Smooth muscle cell (in vitro differentiated cells): ENCODE data around the gene SLC38A5. TPM values are rescaled to one million over a fixed set of nuclear protein-coding genes. Genes with fewer than 3 reads are reported as not detected.

ENCODE experiments used
- DNase-seq: peaks from one replicate; lab custom pipeline; 2025; ENCODE audit not compliant: unreplicated experiment; lab: John Stamatoyannopoulos, UW
- H2AFZ ChIP-seq: fragments of 200-600 bp; sonication (generic); 2 replicates; pipeline ENCODE4 v1.6.0; 2016; ENCODE audit warnings: antibody characterized with exemption, low read depth, mild to moderate bottlenecking
- H3F3A ChIP-seq: fragments of 200-600 bp; sonication (generic); 2 replicates; pipeline ENCODE4 v1.6.0; 2017; ENCODE audit warnings: antibody characterized with exemption, low read depth
- H3K27ac ChIP-seq: fragments of 200-600 bp; sonication (generic); 2 replicates; pipeline ENCODE4 v1.5.1; 2016; ENCODE audit warnings: low read depth, mild to moderate bottlenecking
- H3K27me3 ChIP-seq: fragments of 200-600 bp; sonication (generic); 2 replicates; pipeline ENCODE4 v1.6.1; 2016; ENCODE audit warnings: low read depth, mild to moderate bottlenecking
- H3K36me3 ChIP-seq: fragments of 200-600 bp; sonication (generic); 2 replicates; pipeline ENCODE4 v1.5.1; 2016; ENCODE audit warnings: low read depth
- H3K4me1 ChIP-seq: fragments of 200-600 bp; sonication (generic); 2 replicates; pipeline ENCODE4 v1.5.1; 2016; ENCODE audit warnings: low read depth
- H3K4me2 ChIP-seq: fragments of 200-600 bp; sonication (generic); 2 replicates; pipeline ENCODE4 v1.6.0; 2016; ENCODE audit warnings: mild to moderate bottlenecking
- H3K4me3 ChIP-seq: fragments of 200-600 bp; sonication (generic); 2 replicates; pipeline ENCODE4 v1.5.1; 2016; ENCODE audit warnings: mild to moderate bottlenecking
- H3K79me2 ChIP-seq: fragments of 200-600 bp; sonication (generic); 2 replicates; pipeline ENCODE4 v1.6.0; 2016; ENCODE audit warnings: low read depth, mild to moderate bottlenecking
- H3K9ac ChIP-seq: fragments of 200-600 bp; sonication (generic); 2 replicates; pipeline ENCODE4 v1.6.0; 2016; ENCODE audit warnings: low read depth
- H3K9me3 ChIP-seq: fragments of 200-600 bp; sonication (generic); replicated peaks from 2 replicates; pipeline ENCODE4 v1.5.1; 2016; ENCODE audit warnings: low read depth
- H4K20me1 ChIP-seq: fragments of 200-600 bp; sonication (generic); 2 replicates; pipeline ENCODE4 v1.6.0; 2016; ENCODE audit warnings: low read depth
- CTCF ChIP-seq: fragments of 200-600 bp; sonication (generic); IDR thresholded peaks from 2 replicates; pipeline ENCODE4 v1.5.1; 2017; ENCODE audit warnings: borderline replicate concordance, mild to moderate bottlenecking, antibody characterized with exemption; ENCODE audit not compliant: insufficient read depth, poor library complexity, severe bottlenecking
- WGBS: methylation state at CpG from one replicate; pipeline ENCODE4 v1.1.7; 2016; ENCODE audit warnings: low lambda C conversion rate; 5-methylcytosine and 5-hydroxymethylcytosine counted together
- polyA plus RNA-seq: library from polyadenylated mRNA; unstranded; fragments of >200 nt; fragmentation: Nextera tagmentation; extraction: Ambion mirVana; gene quantifications from 2 replicates; pipeline ENCODE4 v1.2.1, GENCODE V29; 2016
- total RNA-seq: library from RNA; depleted of rRNA; stranded (reverse); fragments of >200 nt; gene quantifications from 2 replicates; pipeline ENCODE4 v1.2.3, GENCODE V29; 2014

The SLC38A5 gene
- total and polyA plus RNA-seq, 2 experiments from 2014 or later, result 68.7 to 69.4 TPM

GRCh38 chrX:48476919-48477318, 6.9 kb upstream of the SLC38A5 start:
- peaks cover 23% of the 10 kb centered on the region for H3K79me2 ChIP-seq
- H3K9ac ChIP-seq, result peak overlapping the region; percentile 79
- 75% methylated on average over 4 of the region's 4 CpGs for WGBS
- H3K36me3 ChIP-seq, result no peaks in the 10 kb centered on the region
- no peaks in the 10 kb centered on the region for H4K20me1 ChIP-seq
- no peak for TF ChIP-seq CTCF
- H3K4me1 ChIP-seq, result no peaks in the 10 kb centered on the region
- H3K4me2 ChIP-seq, result peak overlapping the region; percentile 86
- H3K27me3 ChIP-seq, result no peaks in the 10 kb centered on the region
- no peaks in the 10 kb centered on the region for H3K9me3 ChIP-seq
- DNase-seq, result no peak
- H3K27ac ChIP-seq, result no peak overlapping the region
- peak overlapping the region; percentile 73 for H3K4me3 ChIP-seq
- no peak overlapping the region for H2AFZ ChIP-seq
- no peaks in the 10 kb centered on the region for H3F3A ChIP-seq

- H3K9ac ChIP-seq, result peak within 1 kb of the TSS; percentile 79
- no peaks in the 10 kb centered on the region for H3K9me3 ChIP-seq
- H2AFZ ChIP-seq, result peak within 1 kb of the TSS; percentile 68
- H3K27ac ChIP-seq, result peak within 1 kb of the TSS; percentile 61
- H3K4me1 ChIP-seq, result no peaks in the 10 kb centered on the region
- H3K27me3 ChIP-seq, result no peaks in the 10 kb centered on the region
- peak within 1 kb of the TSS; percentile 86 for H3K4me2 ChIP-seq
- no peaks in the 10 kb centered on the region for H3F3A ChIP-seq
- TF ChIP-seq CTCF, result no peak
- DNase-seq, result peak; percentile 75
- no peaks in the 10 kb centered on the region for H4K20me1 ChIP-seq
- 42% methylated on average over 75 of the region's 75 CpGs for WGBS
- no peaks in the 10 kb centered on the region for H3K36me3 ChIP-seq
- peak within 1 kb of the TSS; percentile 73 for H3K4me3 ChIP-seq
- peaks cover 23% of the 10 kb centered on the region for H3K79me2 ChIP-seq
Observed at GRCh38 chrX:48475774-48476577, 5.9 kb upstream of the SLC38A5 start, which contains the start of gene FTSJ1. TSS of gene FTSJ1 (plus strand) at chrX:48476199. CDS start at chrX:48478048, 1,849 bp downstream.

GRCh38 chrX:48475296-48475695, 5.2 kb upstream of the SLC38A5 start:
- H2AFZ ChIP-seq, result peak overlapping the region; percentile 68
- no peaks in the 10 kb centered on the region for H4K20me1 ChIP-seq
- H3K9ac ChIP-seq, result peak overlapping the region; percentile 79
- H3K4me3 ChIP-seq, result peak overlapping the region; percentile 73
- H3F3A ChIP-seq, result no peaks in the 10 kb centered on the region
- 37% methylated on average over 5 of the region's 5 CpGs for WGBS
- H3K9me3 ChIP-seq, result no peaks in the 10 kb centered on the region
- no peaks in the 10 kb centered on the region for H3K4me1 ChIP-seq
- H3K27me3 ChIP-seq, result no peaks in the 10 kb centered on the region
- H3K36me3 ChIP-seq, result no peaks in the 10 kb centered on the region
- H3K4me2 ChIP-seq, result peak overlapping the region; percentile 86
- DNase-seq, result no peak
- H3K27ac ChIP-seq, result peak overlapping the region; percentile 61
- no peak for TF ChIP-seq CTCF
- peaks cover 23% of the 10 kb centered on the region for H3K79me2 ChIP-seq
